NCI-H510A (cell line): ENCODE results near the gene FMN1.

ENCODE experiments used
- DNase-seq: peaks from one replicate; lab custom pipeline; 2025; lab: John Stamatoyannopoulos, UW

Gene FMN1

DNA sequence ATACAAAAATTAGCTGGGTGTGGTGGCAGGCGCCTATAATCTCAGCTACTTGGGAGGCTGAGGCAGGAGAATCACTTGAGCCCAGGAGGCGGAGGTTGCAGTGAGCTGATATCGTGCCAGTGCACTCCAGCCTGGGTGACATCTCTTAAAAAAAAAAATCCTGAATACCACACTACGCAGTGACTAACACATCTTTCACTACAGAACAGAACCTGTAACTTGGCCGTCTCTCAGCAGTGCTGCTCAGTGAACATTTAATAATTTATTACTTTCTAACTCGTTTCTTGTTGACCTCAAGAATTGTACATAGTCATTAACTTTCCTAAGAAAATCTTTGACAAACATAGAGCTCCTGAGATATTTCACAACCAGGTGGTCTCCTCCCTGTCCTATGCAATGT is 472.9 kb downstream of the FMN1 start:
- DNase-seq: no peak

GRCh38 chr15:32718821-32719716 is 475.4 kb downstream of the FMN1 start:
- no peak for DNase-seq

DNA sequence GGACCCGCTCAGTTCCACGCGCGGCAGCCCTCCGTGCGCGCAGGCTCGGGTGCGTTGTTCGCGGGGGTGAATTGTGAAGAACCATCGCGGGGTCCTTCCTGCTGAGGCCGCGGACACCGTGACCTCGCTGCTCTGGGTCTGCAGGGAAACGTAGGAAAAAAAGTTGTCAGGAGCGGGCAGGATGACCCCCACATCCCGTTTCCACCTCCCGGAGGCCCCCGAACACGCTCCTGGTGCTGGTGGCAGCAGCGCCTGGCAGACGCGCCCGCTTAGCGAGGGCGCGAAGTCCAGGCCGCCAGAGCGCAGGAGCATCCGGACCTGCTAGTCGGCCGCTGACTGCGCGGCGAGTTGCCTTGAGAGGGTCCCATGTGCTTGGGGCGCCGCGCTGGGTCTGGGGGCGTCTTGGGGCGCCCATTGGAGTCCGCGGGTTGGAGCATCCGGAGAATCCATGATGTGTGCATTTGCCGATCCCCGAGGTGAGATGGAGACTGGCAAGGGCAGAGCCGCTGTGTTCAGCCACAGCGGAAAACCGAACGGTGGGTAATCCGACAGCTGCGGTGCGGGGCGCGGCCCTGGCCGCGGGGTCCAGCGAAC is 476.2 kb downstream of the FMN1 start:
- no peak for DNase-seq

GRCh38 chr15:32717426-32718226 is 476.9 kb downstream of the FMN1 start, which contains the start of gene GREM1:
TSS of gene GREM1 (plus strand) at chr15:32718004. CDS start at chr15:32730691, 12,687 bp downstream.
- no peak for DNase-seq

GRCh38 chr15:32716915-32717425 is 477.5 kb downstream of the FMN1 start:
- no peak for DNase-seq

GRCh38 chr15:32716216-32716914 is 478.1 kb downstream of the FMN1 start:
- no peak for DNase-seq
